ENCODE results near the gene CASP12.

GRCh38 chr11:104883342-104883741 is 14.9 kb downstream of the CASP12 start:
- TF ChIP-seq CTCF (conservative IDR thresholded peaks at IDR 0.05; ENCODE audit: low read depth, low read length) (no peak), EZH2 (IDR thresholded peaks at IDR 0.05; ENCODE audit: borderline replicate concordance, low read depth, low read length, poor library complexity, severe bottlenecking) (no peak)
